SJSA1 (cell line): ENCODE measurements around the gene RRP8. TPM values are rescaled to one million over a fixed set of nuclear protein-coding genes. Genes with fewer than 3 reads are reported as not detected.
A peak's percentile ranks its signal among the peaks of the same experiment; 100 is the strongest.

Experiments used
- DNase-seq, 2 experiments: peaks; one replicate each; pipeline ENCODE4 v3.0.0-alpha.2; 2015 to 2020; ENCODE audit warnings: low spot score in 2 of 2, low read depth in 1 of 2
- H3K27ac ChIP-seq: fragments of 250-450 bp; sonication (Bioruptor Pico); 2 replicates; pipeline ENCODE4 v1.5.1; 2020; ENCODE audit warnings: mild to moderate bottlenecking, moderate library complexity
- H3K27me3 ChIP-seq: fragments of 250-450 bp; sonication (Bioruptor Pico); replicated peaks from 2 replicates; pipeline ENCODE4 v1.5.1; 2020; ENCODE audit warnings: mild to moderate bottlenecking, moderate library complexity
- H3K36me3 ChIP-seq: fragments of 250-450 bp; sonication (Bioruptor Pico); 2 replicates; pipeline ENCODE4 v1.5.1; 2020; ENCODE audit warnings: mild to moderate bottlenecking
- H3K4me1 ChIP-seq: fragments of 250-450 bp; sonication (Bioruptor Pico); replicated peaks from 2 replicates; pipeline ENCODE4 v1.6.1; 2021; ENCODE audit warnings: mild to moderate bottlenecking
- H3K4me3 ChIP-seq: fragments of 250-450 bp; sonication (Bioruptor Pico); 2 replicates; pipeline ENCODE4 v1.5.1; 2020; ENCODE audit warnings: mild to moderate bottlenecking
- H3K9me3 ChIP-seq: fragments of 250-450 bp; sonication (Bioruptor Pico); replicated peaks from 2 replicates; pipeline ENCODE4 v1.5.1; 2020; ENCODE audit warnings: mild to moderate bottlenecking
- total RNA-seq: library from RNA; depleted of rRNA; stranded (reverse); fragments of >200 nt; shearing (Covaris generic); gene quantifications from 2 replicates; pipeline ENCODE4 v1.2.3, GENCODE V29; 2014

Gene RRP8
- total RNA-seq, 1 experiment from 2014 or later, result 10.2 TPM

DNA sequence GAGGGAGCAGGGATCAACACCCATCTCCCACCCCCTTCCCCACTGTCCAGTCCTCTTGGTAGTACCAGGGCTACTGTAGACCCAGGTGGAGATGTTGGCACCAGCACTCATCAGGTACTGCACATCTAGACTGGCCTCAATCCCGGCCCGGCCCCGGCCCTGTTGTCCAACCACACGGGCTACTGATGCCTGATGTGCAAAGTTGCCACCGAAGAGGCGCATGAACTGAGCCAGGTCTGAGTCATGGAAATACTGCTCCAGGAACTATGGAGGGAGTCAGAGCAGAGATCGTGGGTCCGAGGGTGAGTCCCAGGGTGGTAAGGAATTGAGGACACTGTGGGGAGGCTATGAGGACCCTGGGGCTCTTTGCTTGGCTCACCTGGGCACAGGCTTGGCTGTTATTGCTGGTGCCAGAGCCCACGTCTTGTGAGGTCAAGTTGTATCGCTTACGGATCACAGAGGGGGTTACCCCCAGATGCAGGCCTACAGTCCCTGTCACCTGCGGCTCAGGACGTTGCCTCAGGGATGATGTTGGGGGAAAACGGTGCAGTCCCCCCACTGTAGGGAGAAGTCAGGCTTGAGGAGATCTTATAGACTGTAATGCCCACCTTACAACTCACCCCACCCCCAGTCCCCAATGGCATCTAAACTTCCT, 13.3 kb upstream of the RRP8 start:
- no peaks in the 10 kb centered on the region for H3K9me3 ChIP-seq
- no peak overlapping the region for H3K4me3 ChIP-seq
- H3K27me3 ChIP-seq, result no peaks in the 10 kb centered on the region
- H3K27ac ChIP-seq, result no peak overlapping the region
- H3K4me1 ChIP-seq, result peaks cover 28% of the 10 kb centered on the region
- H3K36me3 ChIP-seq, result peaks cover 6% of the 10 kb centered on the region
- DNase-seq, result no peak

DNA sequence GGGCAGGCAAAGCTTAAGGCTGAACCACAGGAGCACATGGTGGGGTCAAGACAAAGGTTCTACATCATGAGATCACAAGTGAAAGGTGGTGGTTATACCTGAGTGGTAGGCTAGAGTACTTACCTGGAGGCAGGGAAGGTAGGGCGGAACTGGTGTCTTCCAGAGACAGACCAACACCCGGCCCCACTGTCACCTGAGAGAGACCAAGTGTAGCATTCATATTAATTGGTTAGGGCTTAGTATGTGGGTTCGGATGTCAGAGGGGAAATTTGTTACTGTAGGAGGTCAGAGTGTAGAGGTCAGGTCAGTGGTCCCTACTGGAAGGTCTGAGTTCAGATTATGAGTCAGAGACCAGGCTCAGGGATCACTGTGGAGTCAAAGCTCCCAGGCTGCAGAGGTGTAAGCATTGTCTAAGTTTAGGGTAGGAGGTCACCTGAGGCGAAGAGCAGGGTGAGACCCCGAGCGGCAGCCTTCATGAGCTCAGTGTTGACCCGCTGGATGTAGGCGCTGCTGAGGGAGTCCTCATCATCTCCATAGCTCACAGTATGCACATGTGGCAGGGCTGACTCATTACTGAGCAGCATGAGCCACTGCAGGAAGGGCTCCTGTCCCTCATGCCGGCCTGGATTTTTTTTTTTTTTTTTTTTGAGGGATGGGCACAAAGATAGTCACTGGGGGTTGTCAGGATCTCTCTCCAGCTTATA, 12.6 kb upstream of the RRP8 start:
- Histone ChIP-seq H3K4me1 (peaks cover 31% of the 10 kb centered on the region), H3K9me3 (no peaks in the 10 kb centered on the region), H3K4me3 (no peak overlapping the region), H3K36me3 (peaks cover 13% of the 10 kb centered on the region), H3K27ac (no peak overlapping the region), H3K27me3 (no peaks in the 10 kb centered on the region)
- no peak for DNase-seq

DNA sequence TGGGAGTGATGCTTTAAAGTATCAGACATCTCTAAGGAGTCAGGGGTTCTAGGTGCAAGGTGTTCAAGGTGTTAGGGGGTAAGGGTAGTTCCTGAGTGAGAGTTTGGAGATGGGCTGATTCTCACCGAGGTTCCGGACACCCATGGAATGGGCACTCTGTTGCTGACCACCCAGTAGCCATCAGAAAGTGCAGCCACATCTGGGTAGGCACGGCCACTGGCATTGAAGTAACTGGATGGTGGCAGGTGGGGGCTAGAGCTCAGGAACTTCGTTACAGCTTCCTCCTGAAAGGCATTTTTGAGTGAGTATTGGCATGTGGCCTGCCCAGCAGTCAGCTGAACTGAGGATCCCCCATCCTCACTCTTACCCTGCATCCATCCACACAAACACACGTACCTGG, 11.6 kb upstream of the RRP8 start:
- Histone ChIP-seq H3K4me1 (peaks cover 38% of the 10 kb centered on the region), H3K9me3 (no peaks in the 10 kb centered on the region), H3K27ac (no peak overlapping the region), H3K27me3 (no peaks in the 10 kb centered on the region), H3K4me3 (no peak overlapping the region), H3K36me3 (peaks cover 23% of the 10 kb centered on the region)
- DNase-seq, result no peak

DNA sequence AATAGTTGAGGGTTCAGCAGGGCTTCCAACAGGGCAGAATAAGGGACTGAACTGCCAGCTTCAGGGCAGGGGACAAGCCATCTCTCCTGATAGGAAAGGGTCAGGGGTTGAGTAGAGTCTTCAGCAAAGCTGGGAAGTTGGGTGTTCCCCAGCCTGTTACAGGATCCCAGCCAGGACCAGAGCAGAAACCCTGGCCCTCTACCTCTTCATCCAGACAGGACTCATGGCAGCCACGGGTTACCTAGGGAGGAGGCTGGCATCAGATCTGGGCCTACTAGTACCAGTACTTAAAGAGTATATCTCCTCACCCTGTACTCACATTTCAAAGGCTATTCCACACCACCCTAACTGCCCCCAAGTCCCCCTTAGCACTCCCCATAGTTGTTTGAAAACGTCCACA, 11.0 kb upstream of the RRP8 start:
- Histone ChIP-seq H3K4me1 (peaks cover 40% of the 10 kb centered on the region), H3K36me3 (peaks cover 29% of the 10 kb centered on the region), H3K9me3 (no peaks in the 10 kb centered on the region), H3K27me3 (no peaks in the 10 kb centered on the region), H3K27ac (no peak overlapping the region), H3K4me3 (no peak overlapping the region)
- no peak for DNase-seq

DNA sequence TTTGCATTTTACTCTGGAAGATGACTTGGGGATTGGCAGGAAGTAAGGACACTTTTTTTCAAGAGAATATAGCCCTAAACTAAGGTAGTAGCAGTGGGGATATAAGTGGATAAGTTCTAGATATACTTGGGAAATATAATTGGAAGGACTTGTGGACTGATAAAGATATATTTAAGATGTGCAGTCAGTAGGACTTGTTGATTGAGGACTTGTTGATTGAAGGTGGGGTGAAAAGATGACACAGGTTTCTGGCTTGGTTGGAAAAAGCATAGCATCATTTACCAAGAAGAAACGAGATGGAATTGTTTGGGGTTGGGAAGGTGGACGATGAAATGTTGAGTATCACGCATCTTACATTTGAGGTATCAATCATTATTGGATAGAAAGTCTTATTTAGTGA, 10.1 kb upstream of the RRP8 start:
- Histone ChIP-seq H3K9me3 (no peaks in the 10 kb centered on the region), H3K36me3 (peaks cover 36% of the 10 kb centered on the region), H3K4me3 (no peak overlapping the region), H3K27me3 (no peaks in the 10 kb centered on the region), H3K27ac (no peak overlapping the region), H3K4me1 (peaks cover 46% of the 10 kb centered on the region)
- DNase-seq, result no peak

DNA sequence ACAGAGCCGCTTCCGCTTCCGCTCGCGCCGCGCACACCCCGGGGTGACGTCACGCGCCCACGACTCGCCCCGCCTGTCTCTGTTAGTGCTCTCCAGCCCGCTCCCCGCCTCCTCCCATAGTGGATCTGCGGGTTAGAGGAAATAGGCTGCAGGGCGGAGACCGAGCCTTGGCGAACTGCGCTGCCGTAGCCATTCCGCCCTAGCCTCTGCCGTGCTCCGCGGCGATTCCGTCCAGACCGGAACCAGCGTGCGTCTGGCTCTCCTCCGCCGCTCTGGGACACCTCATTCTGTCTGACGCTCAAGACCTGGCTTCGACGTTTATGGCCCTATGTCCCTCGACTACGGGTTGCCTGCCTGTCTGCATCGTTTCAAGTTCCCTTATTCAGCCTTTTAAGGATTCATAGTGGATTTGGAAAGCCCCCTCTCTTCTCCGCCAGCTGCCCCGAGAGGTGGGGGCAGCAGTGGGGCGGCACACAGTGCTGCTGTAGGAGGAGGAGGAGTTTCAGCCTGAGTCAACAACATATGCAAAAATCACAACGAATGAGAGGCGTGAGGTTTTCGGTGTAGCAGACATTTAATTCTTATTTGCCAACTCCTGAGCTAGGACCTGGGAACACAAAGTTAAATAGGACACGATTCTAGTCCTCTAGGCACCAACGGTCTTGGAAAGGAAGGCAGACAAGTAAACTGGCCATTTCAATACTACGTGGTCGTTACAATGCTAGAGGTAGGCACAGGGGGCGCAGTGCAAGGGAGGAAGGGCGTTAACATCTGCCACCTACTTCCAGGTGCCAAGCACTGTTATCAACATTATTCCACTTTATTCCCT, 9.0 kb upstream of the RRP8 start, which contains the start of gene TAF10:
Gene TAF10 (minus strand): TSS at position 4 of the 829 bp plus-strand sequence. CDS start 27 bp downstream, outside the sequence.
- no peaks in the 10 kb centered on the region for H3K27me3 ChIP-seq
- peak within 1 kb of the TSS; percentile 73 for H3K27ac ChIP-seq
- no peaks in the 10 kb centered on the region for H3K9me3 ChIP-seq
- H3K4me3 ChIP-seq, result peak within 1 kb of the TSS; percentile 71
- H3K4me1 ChIP-seq, result peaks cover 48% of the 10 kb centered on the region
- DNase-seq, result peak; percentile 79 to 92
- H3K36me3 ChIP-seq, result peaks cover 47% of the 10 kb centered on the region

DNA sequence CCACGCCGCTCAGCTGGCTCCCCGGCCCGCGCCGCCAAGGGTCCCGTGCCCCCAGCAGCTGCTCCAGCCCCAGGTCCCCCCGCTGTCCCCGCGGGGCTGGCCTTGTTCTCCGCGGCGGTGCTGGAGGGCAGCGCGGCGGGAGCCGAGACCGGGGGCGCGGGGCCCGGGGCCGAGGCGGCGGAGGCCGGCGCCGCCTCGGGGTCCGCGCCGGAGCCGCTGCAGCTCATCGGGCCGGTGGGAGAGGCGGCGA, 8.5 kb upstream of the RRP8 start:
- Histone ChIP-seq H3K4me3 (peak overlapping the region; percentile 71), H3K9me3 (no peaks in the 10 kb centered on the region), H3K4me1 (peaks cover 48% of the 10 kb centered on the region), H3K27ac (peak overlapping the region; percentile 73), H3K36me3 (peaks cover 50% of the 10 kb centered on the region), H3K27me3 (no peaks in the 10 kb centered on the region)
- DNase-seq, result no peak

DNA sequence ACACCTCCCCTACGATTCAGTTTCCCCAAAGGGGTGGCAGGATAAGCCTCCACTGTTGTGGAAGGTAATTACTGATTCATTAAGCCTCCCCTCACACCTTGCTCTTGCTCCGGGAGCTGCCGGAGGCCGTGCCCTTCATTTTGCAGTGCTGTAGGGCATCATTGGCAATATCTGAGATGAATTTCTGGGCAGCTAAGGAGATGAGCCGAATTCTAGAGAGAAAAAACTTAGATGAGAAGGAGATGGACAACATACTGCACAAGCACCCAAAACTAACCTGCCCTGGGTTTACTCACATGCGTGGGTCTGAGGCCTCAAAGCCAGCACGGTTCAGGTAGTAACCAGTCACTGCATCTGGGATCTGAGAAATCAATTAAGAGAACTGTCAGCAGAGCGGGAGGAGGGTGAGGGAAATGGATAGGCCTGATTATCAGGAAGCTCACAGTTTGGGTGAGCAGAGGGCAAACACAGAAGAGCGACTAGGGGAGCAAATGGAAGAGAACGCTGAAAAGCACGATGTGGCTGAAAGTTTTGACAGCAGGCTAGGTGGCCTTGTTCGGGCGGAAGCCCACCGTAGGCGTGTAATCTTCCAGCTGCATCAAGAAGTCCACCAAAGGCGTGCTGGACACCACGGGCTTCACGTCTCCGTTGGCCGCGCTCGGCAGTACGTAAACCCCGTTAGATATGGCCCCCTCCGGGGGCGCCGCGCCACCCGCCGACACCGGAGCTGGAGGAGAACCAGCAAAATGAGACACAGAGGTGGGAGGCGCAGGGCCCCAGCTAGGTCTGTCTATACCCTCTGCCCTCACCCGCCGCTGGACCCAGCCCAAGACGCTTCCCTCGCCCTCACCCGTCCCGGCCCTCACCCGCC, 7.9 kb upstream of the RRP8 start:
- DNase-seq, result peak in 1 of 2 experiments; percentile 11
- Histone ChIP-seq H3K27me3 (no peaks in the 10 kb centered on the region), H3K27ac (peak overlapping the region; percentile 73), H3K4me1 (peaks cover 50% of the 10 kb centered on the region), H3K36me3 (peaks cover 53% of the 10 kb centered on the region), H3K9me3 (no peaks in the 10 kb centered on the region), H3K4me3 (peak overlapping the region; percentile 71)

DNA sequence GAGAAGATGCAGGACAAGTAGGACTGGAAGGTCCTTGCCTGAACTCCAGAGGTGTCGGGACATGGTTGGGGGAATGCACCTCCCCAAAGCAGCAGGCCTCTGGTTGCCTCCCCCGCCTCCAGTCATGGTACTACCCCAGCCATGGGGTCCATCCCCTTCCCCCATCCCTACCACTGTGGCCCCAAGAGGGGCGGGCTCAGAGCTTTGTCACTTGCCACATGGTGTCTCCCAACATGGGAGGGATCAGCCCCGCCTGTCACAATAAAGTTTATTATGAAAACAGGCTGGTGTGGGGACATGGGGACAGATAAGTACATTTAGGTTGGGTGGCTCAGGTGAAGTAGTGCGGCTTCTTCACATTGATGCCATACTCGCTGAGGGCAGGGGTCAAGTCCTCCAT, 7.2 kb upstream of the RRP8 start:
- Histone ChIP-seq H3K9me3 (no peaks in the 10 kb centered on the region), H3K4me1 (peaks cover 57% of the 10 kb centered on the region), H3K27me3 (no peaks in the 10 kb centered on the region), H3K36me3 (peaks cover 60% of the 10 kb centered on the region), H3K27ac (no peak overlapping the region), H3K4me3 (no peak overlapping the region)
- DNase-seq, result no peak

DNA sequence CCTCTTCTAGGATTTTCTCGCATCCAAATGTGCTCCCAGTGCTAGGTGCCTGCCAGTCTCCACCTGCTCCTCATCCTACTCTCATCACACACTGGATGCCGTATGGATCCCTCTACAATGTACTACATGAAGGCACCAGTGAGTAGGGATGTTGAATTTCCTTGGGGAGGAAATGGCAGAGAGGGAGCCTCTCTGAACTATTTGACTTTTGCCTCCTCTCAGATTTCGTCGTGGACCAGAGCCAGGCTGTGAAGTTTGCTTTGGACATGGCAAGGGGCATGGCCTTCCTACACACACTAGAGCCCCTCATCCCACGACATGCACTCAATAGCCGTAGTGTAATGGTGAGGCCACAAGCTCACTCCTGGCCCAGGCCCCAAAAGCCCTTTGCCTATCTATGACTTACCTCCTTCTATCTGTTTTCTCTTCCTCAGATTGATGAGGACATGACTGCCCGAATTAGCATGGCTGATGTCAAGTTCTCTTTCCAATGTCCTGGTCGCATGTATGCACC, 6.1 kb upstream of the RRP8 start:
- no peaks in the 10 kb centered on the region for H3K27me3 ChIP-seq
- no peak overlapping the region for H3K27ac ChIP-seq
- H3K4me3 ChIP-seq, result no peak overlapping the region
- no peak for DNase-seq
- peaks cover 58% of the 10 kb centered on the region for H3K4me1 ChIP-seq
- H3K36me3 ChIP-seq, result peaks cover 63% of the 10 kb centered on the region
- no peaks in the 10 kb centered on the region for H3K9me3 ChIP-seq

DNA sequence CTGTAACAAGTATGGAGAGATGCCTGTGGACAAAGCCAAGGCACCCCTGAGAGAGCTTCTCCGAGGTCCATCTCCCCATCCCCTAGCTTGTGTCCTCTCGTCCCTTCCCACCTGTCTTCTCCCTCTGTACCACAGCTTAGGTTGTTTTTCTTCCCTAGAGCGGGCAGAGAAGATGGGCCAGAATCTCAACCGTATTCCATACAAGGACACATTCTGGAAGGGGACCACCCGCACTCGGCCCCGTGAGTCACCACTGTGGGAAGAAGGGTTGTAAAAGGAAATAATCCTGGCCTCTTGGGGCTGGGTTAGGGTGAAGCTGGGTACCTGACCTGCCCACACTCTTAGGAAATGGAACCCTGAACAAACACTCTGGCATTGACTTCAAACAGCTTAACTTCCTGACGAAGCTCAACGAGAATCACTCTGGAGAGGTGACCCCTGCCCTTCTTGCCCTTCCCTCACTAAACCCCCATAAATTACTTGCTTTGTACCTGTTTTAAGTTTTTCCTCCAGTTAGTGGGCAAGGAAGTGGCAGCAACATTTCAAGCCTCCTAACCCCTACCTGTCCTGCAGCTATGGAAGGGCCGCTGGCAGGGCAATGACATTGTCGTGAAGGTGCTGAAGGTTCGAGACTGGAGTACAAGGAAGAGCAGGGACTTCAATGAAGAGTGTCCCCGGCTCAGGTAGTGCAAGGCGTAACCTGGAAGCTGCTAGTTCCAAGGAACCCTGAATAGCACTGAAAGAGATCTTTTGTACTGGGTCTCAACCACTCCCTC, 5.5 kb upstream of the RRP8 start:
- peak overlapping the region; percentile 76 for H3K27ac ChIP-seq
- peak; percentile 75 to 82 for DNase-seq
- H3K4me1 ChIP-seq, result peaks cover 58% of the 10 kb centered on the region
- H3K27me3 ChIP-seq, result no peaks in the 10 kb centered on the region
- no peaks in the 10 kb centered on the region for H3K9me3 ChIP-seq
- no peak overlapping the region for H3K4me3 ChIP-seq
- peaks cover 63% of the 10 kb centered on the region for H3K36me3 ChIP-seq

DNA sequence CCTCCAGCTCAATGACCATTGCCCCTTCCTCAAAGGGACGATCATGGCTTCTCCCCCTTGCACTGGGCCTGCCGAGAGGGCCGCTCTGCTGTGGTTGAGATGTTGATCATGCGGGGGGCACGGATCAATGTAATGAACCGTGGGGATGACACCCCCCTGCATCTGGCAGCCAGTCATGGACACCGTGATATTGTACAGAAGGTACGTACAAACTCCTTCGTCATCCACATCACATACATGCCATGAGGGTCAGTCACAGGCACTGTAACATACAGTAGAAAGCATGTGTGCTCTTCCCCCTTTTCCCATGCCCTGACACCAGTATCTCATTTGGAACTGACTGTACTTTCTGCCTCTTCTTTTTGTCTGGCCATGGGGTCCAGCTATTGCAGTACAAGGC, 4.6 kb upstream of the RRP8 start:
- Histone ChIP-seq H3K27ac (peak overlapping the region; percentile 76), H3K36me3 (peaks cover 60% of the 10 kb centered on the region), H3K9me3 (no peaks in the 10 kb centered on the region), H3K4me3 (no peak overlapping the region), H3K4me1 (peaks cover 58% of the 10 kb centered on the region), H3K27me3 (no peaks in the 10 kb centered on the region)
- DNase-seq, result no peak
